Caco-2 (cell line): ENCODE data around the gene C1orf167. TPM values are rescaled to one million over a fixed set of nuclear protein-coding genes. Genes with fewer than 3 reads are reported as not detected.

Source experiments
- BruUV-seq: library from RNA; stranded (reverse); fragments of 400-500 nt; replicated peaks from 2 replicates; lab custom pipeline; 2021; lab: Mats Ljungman, UMichigan
- CTCF ChIA-PET: fragments of 300-600 bp; sonication (Branson Sonifier 250); formaldehyde crosslinking; loops from one replicate; lab custom pipeline; 2022; ENCODE audit warnings: antibody characterized with exemption; lab: Charles Lee
- POLR2A ChIA-PET: fragments of 300-600 bp; sonication (Branson Sonifier 250); formaldehyde crosslinking; loops from one replicate; lab custom pipeline; 2022; ENCODE audit warnings: antibody characterized with exemption; lab: Charles Lee
- DNase-seq, 2 experiments: peaks; one replicate each; pipeline versions ENCODE4 v3.0.0 to v3.0.0-alpha.2; 2020 to 2022
- H3K27me3 ChIP-seq: replicated peaks from 2 replicates; pipeline ENCODE4 v1.6.0; 2011; ENCODE audit warnings: low read length; ENCODE audit not compliant: control insufficient read depth, insufficient read depth
- H3K36me3 ChIP-seq: 2 replicates; pipeline ENCODE4 v1.5.1; 2011; ENCODE audit warnings: low read length; ENCODE audit not compliant: control insufficient read depth, insufficient read depth
- H3K4me1 ChIP-seq: fragments of 250-450 bp; sonication (Bioruptor Pico); 2 replicates; pipeline ENCODE4 v1.5.1; 2020; ENCODE audit warnings: mild to moderate bottlenecking
- H3K4me3 ChIP-seq: 2 replicates; pipeline ENCODE4 v1.5.1; 2011; ENCODE audit warnings: low read depth, mild to moderate bottlenecking, control low read depth, low read length
- H3K9me3 ChIP-seq: fragments of 250-450 bp; sonication (Bioruptor Pico); 2 replicates; pipeline ENCODE4 v1.5.1; 2020; ENCODE audit warnings: mild to moderate bottlenecking, moderate library complexity
- H3K27ac Mint-ChIP-seq: one replicate; pipeline ENCODE4 v1.8.0; 2022; ENCODE audit warnings: mixed read lengths; ENCODE audit not compliant: unreplicated experiment
- H3K27me3 Mint-ChIP-seq: one replicate; pipeline ENCODE4 v1.8.0; 2022; ENCODE audit warnings: mixed read lengths; ENCODE audit not compliant: insufficient read depth, unreplicated experiment
- H3K36me3 Mint-ChIP-seq: one replicate; pipeline ENCODE4 v1.8.0; 2022; ENCODE audit warnings: mild to moderate bottlenecking, mixed read lengths; ENCODE audit not compliant: insufficient read depth, unreplicated experiment
- H3K4me1 Mint-ChIP-seq: one replicate; pipeline ENCODE4 v1.8.0; 2022; ENCODE audit warnings: low read depth, mixed read lengths; ENCODE audit not compliant: unreplicated experiment
- H3K4me3 Mint-ChIP-seq: one replicate; pipeline ENCODE4 v1.8.0; 2022; ENCODE audit warnings: mild to moderate bottlenecking, moderate library complexity, mixed read lengths; ENCODE audit not compliant: unreplicated experiment
- H3K9me3 Mint-ChIP-seq: one replicate; pipeline ENCODE4 v1.8.0; 2022; ENCODE audit warnings: mixed read lengths; ENCODE audit not compliant: unreplicated experiment
- intact Hi-C: fragments of 100-400 bp; cut with micrococcal nuclease; formaldehyde crosslinking; loops from one replicate; pipeline ENCODE4 v1.10.0; 2022; ENCODE audit not compliant: unreplicated experiment
- total RNA-seq: library from RNA; stranded (reverse); gene quantifications from 2 replicates; pipeline ENCODE4 v1.2.3, GENCODE V29; 2022
- TF ChIP-seq, protein P1 (sequence below), 2 experiments: fragments of 200-600 bp in 1 of 2; IDR thresholded peaks; 1 replicate in 1 of 2; 2 replicates in 1 of 2; pipeline versions ENCODE4 v1.5.1 to v1.8.0; 2011 to 2022; ENCODE audit warnings: antibody characterized with exemption in 1 of 2, control low read depth in 1 of 2, inconsistent platforms in 1 of 2, low read depth in 1 of 2, low read length in 1 of 2, mild to moderate bottlenecking in 1 of 2, moderate library complexity in 1 of 2; ENCODE audit not compliant: insufficient read depth in 1 of 2, severe bottlenecking in 1 of 2, unreplicated experiment in 1 of 2

Gene C1orf167
- total RNA-seq, 1 experiment from 2014 or later = 0.64 TPM

- no peak for DNase-seq
- Mint-ChIP-seq H3K9me3 (no peaks in the 10 kb centered on the region), H3K4me3 (no peak overlapping the region), H3K27ac (peak overlapping the region; percentile 32), H3K27me3 (no peaks in the 10 kb centered on the region), H3K4me1 (no peaks in the 10 kb centered on the region), H3K36me3 (peaks cover 62% of the 10 kb centered on the region)
- H3K4me3 ChIP-seq = no peak overlapping the region
- peaks cover 18% of the 10 kb centered on the region for H3K36me3 ChIP-seq
- H3K4me1 ChIP-seq = no peaks in the 10 kb centered on the region
- BruUV-seq = no TSS peak
- TF ChIP-seq, protein P1, sequence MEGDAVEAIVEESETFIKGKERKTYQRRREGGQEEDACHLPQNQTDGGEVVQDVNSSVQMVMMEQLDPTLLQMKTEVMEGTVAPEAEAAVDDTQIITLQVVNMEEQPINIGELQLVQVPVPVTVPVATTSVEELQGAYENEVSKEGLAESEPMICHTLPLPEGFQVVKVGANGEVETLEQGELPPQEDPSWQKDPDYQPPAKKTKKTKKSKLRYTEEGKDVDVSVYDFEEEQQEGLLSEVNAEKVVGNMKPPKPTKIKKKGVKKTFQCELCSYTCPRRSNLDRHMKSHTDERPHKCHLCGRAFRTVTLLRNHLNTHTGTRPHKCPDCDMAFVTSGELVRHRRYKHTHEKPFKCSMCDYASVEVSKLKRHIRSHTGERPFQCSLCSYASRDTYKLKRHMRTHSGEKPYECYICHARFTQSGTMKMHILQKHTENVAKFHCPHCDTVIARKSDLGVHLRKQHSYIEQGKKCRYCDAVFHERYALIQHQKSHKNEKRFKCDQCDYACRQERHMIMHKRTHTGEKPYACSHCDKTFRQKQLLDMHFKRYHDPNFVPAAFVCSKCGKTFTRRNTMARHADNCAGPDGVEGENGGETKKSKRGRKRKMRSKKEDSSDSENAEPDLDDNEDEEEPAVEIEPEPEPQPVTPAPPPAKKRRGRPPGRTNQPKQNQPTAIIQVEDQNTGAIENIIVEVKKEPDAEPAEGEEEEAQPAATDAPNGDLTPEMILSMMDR (IDR thresholded peaks at IDR 0.05; ENCODE audit: insufficient read depth in 1 of 2, low read depth in 1 of 2, low read length in 1 of 2, severe bottlenecking in 1 of 2, unreplicated experiment in 1 of 2) = no peak
- POLR2A ChIA-PET = interaction anchor here (1.1 to 2.0 kb wide), 2 partner anchors 71 to 73 kb away, joined by 4 to 9 read pairs; no protein-coding TSS in a partner anchor
- intact Hi-C loops = loop anchor here (5.0 kb wide), 1 partner anchor 70 kb away; no protein-coding TSS in a partner anchor
- H3K27me3 ChIP-seq = no peaks in the 10 kb centered on the region
- no peaks in the 10 kb centered on the region for H3K9me3 ChIP-seq
- CTCF ChIA-PET = interaction anchor here (0.6 to 1.6 kb wide), 5 partner anchors 15 to 130 kb away, joined by 3 to 9 read pairs (median 3); partner anchors contain the start of genes CLCN6 and MTHFR
These were observed 75.2 kb downstream of the C1orf167 start for GRCh38 chr1:11836955-11837766.

- Histone ChIP-seq H3K4me1 (no peaks in the 10 kb centered on the region), H3K36me3 (peaks cover 16% of the 10 kb centered on the region), H3K4me3 (no peak overlapping the region), H3K9me3 (no peaks in the 10 kb centered on the region), H3K27me3 (no peaks in the 10 kb centered on the region)
- POLR2A ChIA-PET = interaction anchor here (1.0 kb wide), 1 partner anchor 70 kb away, joined by 4 read pairs; no protein-coding TSS in a partner anchor
- TF ChIP-seq, protein P1 (IDR thresholded peaks at IDR 0.05; ENCODE audit: insufficient read depth in 1 of 2, low read depth in 1 of 2, low read length in 1 of 2, severe bottlenecking in 1 of 2, unreplicated experiment in 1 of 2) = no peak
- no peak overlapping the region for H3K4me3 Mint-ChIP-seq
- intact Hi-C loops = loop anchor here (1.0 to 5.0 kb wide), 2 partner anchors 56 to 69 kb away; no protein-coding TSS in a partner anchor
- DNase-seq = no peak
- H3K27ac Mint-ChIP-seq = peak overlapping the region; percentile 32
- H3K27me3 Mint-ChIP-seq = no peaks in the 10 kb centered on the region
- no TSS peak for BruUV-seq
- peaks cover 62% of the 10 kb centered on the region for H3K36me3 Mint-ChIP-seq
- H3K9me3 Mint-ChIP-seq = no peaks in the 10 kb centered on the region
- no peaks in the 10 kb centered on the region for H3K4me1 Mint-ChIP-seq
- CTCF ChIA-PET = interaction anchor here (0.5 to 1.6 kb wide), 9 partner anchors 13 to 174 kb away, joined by 3 to 11 read pairs (median 4); partner anchors contain the start of genes CLCN6, FBXO6 and MTHFR
These were observed 75.9 kb downstream of the C1orf167 start for GRCh38 chr1:11837767-11838348.
